Measurements from ENCODE around the gene S100A5.

S100A5 gene

DNA sequence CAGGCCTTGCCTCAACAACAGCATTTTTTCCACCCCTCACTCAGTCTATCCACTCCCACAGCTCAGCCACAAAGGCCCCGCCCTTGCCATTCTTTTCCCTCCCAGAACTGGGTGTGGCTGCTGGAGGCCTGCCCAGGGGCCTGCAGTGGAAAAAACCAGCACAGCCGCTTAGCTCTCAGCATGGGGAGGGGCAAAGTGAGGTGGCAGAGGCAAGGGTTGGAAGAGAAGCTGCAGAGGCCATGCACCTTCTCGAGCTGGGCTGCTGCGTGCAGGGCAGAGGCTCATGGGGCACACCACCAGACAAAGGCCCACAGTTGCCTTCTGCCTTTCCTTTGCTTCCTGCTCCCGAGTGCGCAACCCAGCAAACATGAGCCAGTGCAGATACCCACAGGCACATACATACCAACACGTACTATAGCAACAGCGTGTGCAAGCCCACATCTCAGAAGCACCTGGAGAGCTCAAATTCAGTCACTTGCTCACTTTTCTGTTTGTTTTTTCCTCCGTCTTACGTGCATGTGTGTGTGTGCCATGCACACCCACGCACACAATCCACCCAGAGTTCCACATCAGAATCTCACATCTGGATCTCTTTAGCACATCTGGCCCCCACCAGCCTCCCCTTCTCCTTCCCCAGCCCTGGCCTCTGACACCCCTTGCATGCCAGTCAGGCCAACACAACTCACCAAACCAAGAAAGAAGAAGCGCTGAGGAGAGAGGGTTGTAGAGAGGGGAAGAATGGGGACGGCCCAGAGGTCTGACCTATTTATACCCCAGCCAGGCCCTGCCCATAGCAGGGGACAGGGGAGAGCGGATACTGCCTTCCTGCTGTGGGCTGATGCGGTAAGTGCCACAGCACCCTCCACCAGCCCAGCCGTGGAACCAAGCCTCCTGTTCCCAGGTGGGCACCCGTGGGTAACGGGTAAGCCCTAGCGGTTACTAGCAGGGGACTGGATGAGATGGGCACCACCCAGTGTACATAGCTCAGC is 4.6 kb upstream of the S100A5 start, which contains the start of gene S100A4:
Gene S100A4, minus strand, starts transcription at position 740 of the 989 bp plus-strand sequence. CDS start 1,012 bp downstream, outside the sequence.
- TF ChIP-seq, protein P1, sequence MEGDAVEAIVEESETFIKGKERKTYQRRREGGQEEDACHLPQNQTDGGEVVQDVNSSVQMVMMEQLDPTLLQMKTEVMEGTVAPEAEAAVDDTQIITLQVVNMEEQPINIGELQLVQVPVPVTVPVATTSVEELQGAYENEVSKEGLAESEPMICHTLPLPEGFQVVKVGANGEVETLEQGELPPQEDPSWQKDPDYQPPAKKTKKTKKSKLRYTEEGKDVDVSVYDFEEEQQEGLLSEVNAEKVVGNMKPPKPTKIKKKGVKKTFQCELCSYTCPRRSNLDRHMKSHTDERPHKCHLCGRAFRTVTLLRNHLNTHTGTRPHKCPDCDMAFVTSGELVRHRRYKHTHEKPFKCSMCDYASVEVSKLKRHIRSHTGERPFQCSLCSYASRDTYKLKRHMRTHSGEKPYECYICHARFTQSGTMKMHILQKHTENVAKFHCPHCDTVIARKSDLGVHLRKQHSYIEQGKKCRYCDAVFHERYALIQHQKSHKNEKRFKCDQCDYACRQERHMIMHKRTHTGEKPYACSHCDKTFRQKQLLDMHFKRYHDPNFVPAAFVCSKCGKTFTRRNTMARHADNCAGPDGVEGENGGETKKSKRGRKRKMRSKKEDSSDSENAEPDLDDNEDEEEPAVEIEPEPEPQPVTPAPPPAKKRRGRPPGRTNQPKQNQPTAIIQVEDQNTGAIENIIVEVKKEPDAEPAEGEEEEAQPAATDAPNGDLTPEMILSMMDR (conservative IDR thresholded peaks at IDR 0.05; ENCODE audit: low read depth, low read length) = no peak
- DNase-seq (ENCODE audit: low read depth) = peak; percentile 84
- H3K4me3 ChIP-seq (ENCODE audit: low read length) = no peak within 1 kb of the TSS

DNA sequence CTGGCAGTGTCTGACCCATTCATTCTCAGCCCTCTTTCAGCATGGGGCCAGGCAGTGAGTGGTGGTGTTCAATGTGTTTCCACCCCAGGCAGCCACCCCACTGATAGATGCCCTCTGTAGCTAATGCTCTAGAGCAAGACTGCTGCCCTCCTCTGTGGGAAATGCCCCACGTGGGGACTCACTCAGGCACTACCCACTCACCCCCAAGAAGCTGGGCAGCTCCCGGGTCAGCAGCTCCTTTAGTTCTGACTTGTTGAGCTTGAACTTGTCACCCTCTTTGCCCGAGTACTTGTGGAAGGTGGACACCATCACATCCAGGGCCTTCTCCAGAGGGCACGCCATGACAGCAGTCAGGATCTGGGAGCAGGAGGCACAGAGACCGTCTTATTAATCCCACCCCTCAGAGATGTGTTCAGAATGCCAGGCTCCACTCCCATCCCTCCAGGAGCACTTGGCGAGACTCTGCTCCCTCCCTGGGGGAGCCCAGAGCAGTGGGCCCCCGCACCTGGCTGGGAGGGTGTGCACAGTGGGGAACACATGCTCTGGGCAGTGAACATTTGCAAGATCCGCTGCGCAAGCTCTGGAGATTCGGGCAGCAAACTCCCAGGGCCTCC is 3.8 kb upstream of the S100A5 start:
- no peak for DNase-seq (ENCODE audit: low read depth)
- TF ChIP-seq, protein P1 (conservative IDR thresholded peaks at IDR 0.05; ENCODE audit: low read depth, low read length) = no peak
- H3K4me3 ChIP-seq (ENCODE audit: low read length) = no peak overlapping the region

DNA sequence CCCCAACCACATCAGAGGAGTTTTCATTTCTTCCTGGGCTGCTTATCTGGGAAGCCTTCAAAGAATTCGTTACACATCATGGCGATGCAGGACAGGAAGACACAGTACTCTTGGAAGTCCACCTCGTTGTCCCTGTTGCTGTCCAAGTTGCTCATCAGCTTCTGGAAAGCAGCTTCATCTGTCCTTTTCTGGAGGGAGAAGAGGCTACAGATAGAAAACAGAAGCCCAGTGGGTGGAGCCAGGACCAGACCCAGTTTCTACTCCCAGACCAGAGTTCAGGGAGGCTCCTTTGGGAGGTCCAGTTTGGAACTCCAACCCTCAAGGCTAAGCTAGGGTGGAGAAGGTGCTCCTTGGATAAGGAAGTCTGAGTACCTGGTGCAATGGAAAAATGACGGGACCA is 3.0 kb upstream of the S100A5 start:
- H3K4me3 ChIP-seq (ENCODE audit: low read length) = no peak overlapping the region
- no peak for DNase-seq (ENCODE audit: low read depth)
- TF ChIP-seq, protein P1 (conservative IDR thresholded peaks at IDR 0.05; ENCODE audit: low read depth, low read length) = no peak

DNA sequence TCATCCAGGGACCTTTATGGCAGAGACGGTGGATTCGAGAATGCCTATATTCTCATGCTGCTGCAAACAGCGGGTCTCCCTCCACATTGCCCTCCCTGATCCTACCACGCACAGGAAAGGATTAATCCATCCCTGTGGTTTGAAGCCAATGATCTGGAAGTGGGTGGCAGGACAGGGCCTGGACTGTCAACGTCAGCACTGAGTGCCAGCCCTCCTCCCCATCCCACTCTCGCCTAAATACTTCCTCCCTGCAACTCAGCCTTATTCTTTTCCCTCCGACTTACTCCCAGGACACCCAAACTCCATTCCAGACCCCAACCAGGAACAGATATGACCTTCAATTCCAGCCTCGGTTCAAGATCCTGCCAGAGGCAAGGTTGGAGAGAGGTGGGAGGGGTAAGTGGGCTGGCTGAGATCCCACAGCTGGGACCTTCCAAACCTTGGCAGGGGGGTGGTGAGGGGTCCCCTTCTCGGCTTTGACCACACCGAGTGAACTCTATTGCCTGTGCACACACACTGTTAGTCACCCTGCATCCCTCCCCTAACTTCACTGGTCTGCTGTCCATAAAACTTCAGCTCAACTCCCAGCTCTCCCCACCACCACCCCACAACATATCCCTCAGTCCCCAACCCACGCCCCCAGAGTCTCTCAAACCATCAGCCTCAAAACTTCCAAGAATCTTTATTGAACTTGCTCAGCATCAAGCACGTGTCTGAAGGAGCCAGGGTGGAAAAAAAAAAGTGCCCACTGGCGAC is 2.4 kb upstream of the S100A5 start:
- TF ChIP-seq, protein P1 (conservative IDR thresholded peaks at IDR 0.05; ENCODE audit: low read depth, low read length) = no peak
- H3K4me3 ChIP-seq (ENCODE audit: low read length) = no peak overlapping the region
- no peak for DNase-seq (ENCODE audit: low read depth)

DNA sequence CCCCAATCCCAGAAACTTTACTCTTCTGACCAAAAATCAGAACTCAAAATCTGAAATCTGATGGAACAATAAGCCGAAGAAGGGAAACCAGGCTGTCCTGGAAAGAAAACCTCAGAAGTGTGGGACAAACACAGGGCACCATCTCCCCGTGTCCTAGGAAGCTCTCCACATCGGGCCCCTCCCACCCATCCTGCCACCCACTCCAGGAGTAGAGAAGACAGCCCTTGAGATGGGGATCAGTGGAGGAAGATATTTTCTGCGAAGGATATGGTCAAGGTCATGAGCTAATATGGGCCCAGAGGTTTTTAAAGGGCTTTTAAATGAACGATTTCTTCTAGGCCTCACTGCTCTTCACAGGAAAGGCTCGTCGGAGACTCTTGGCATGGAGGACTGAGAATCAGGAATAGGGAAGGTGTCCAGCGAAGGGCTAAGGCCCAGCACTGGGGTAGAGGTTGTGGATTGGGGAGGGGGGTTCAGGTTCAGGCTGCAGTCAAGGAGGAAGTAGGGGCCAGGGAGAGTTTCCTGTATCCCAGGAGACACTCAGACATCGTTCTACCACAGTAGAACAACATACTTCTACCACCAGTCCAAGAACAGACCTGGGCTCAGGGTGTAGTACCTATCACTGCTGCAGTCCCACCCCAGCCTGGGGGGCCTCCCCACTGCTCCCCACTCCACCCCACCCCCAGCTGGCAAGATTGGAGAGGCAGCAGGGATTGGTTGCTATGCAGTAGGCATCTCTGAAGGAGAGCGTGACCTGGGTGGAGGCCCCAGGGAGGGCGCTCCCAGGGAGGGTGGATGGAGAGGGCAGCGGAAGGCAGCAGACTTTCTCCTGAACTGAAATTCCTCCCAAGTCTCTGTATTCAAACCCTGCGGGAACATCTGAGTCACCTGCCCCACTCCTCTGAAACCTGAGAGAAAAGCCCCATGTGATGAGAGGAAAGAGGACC is 1.2 kb upstream of the S100A5 start:
- no peak overlapping the region for H3K4me3 ChIP-seq (ENCODE audit: low read length)

More for the DNA sequence above, 1.2 kb upstream of the S100A5 start:
- TF ChIP-seq, protein P1 (conservative IDR thresholded peaks at IDR 0.05; ENCODE audit: low read depth, low read length) = no peak
- no peak for DNase-seq (ENCODE audit: low read depth)

Measured in retinal pigment epithelial cell (primary cell).